ENCODE measurements around the gene SERPINA7.
"Not testable (repeated sequence)": the region's sequence is repeated elsewhere in the genome, so short reads cannot be mapped to it uniquely, and the experiment has no call there.

SERPINA7 gene

GRCh38 chrX:106038625-106039024 lies at the start of gene SERPINA7:
Gene SERPINA7 (minus strand): TSS chrX:106038727. CDS start chrX:106037058, 1,669 bp downstream.
- no peak for DNase-seq (ENCODE audit: low read depth in 1 of 2, low spot score in 1 of 2)

DNA sequence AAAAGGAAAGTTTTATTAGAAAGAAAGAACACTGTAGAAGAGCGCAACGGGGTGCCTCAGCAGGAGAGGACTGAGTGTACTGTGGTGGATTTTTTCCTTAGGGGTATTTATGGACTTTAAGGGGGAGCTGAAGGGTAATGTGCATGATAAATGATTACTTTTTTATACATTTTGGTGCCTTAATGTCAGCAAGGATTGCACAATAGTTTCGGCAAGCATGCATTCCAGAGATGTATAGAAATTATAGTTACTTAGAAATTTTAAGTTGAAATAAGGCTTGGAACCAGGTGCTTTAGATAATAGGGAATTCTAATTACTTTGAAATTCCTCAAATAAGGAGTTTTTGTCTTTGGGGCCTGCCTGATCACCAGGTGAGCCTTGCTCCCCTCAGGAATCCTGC lies 30.5 kb upstream of the SERPINA7 start:
- DNase-seq (ENCODE audit: low read depth in 1 of 2, low spot score in 1 of 2): no peak

GRCh38 chrX:106050054-106050453 lies 11.5 kb upstream of the SERPINA7 start:
- no peak for DNase-seq (ENCODE audit: low read depth in 1 of 2, low spot score in 1 of 2)

- DNase-seq (ENCODE audit: low read depth in 1 of 2, low spot score in 1 of 2): no peak
Observed at GRCh38 chrX:106042296-106042695, 3.8 kb upstream of the SERPINA7 start.

GRCh38 chrX:106040861-106041260 lies 2.3 kb upstream of the SERPINA7 start:
- DNase-seq (ENCODE audit: low read depth in 1 of 2, low spot score in 1 of 2): no peak

GRCh38 chrX:106039920-106040319 lies 1.4 kb upstream of the SERPINA7 start:
- DNase-seq (ENCODE audit: low read depth in 1 of 2, low spot score in 1 of 2): no peak

DNA sequence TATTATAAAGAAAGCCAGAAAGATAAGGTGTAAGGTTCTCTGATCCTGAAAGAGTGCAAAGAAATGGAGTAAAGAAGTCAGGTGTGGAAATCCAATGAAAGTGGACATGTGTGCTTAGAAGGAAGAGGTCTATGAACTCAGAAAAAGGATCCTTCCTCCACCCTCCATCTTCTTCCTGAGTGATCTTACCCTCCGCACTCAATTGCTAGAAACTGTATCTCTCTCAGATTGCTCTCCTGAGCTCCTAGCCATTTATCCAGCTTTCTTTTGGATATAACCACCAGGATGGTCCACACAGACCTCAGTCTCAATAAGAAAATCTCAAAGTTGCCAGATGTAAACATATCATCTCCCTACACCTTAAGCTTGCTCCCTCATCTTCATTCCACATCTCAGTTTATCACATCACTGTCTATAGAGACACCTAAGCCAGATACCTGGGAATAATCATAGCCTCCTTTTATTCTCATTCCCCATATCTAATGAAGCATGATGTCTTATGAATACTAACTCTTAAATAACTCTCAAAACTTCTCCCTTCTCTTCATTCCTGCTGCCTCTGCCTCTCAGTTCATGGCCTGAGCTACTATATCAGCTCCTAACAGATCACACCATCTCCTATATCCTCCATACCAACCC lies 573 bp downstream of the SERPINA7 start:
- no peak for DNase-seq (ENCODE audit: low read depth in 1 of 2, low spot score in 1 of 2)

DNA sequence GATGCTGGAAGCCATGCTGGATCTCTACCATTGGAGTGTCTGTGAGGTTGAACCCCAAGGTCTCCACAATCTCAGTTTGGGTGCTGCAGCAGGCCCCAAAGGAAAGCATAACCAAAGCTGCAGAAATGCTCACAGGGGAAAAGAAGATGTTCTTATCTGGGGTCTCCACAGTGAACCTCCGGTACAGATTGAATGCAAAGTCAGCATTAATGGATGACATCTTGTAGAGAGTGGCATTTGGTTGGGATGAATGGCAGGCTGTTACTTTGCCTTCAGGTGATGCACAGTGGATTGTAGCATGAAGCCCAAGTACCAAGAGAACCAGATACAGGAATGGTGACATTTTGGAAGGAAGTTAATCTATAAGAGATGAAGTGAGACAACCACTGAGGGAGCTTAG lies 1.8 kb downstream of the SERPINA7 start:
- no peak for DNase-seq (ENCODE audit: low read depth in 1 of 2, low spot score in 1 of 2)

- no peak for DNase-seq (ENCODE audit: low read depth in 1 of 2, low spot score in 1 of 2)
Observed at GRCh38 chrX:106035064-106035463, 3.5 kb downstream of the SERPINA7 start.

DNA sequence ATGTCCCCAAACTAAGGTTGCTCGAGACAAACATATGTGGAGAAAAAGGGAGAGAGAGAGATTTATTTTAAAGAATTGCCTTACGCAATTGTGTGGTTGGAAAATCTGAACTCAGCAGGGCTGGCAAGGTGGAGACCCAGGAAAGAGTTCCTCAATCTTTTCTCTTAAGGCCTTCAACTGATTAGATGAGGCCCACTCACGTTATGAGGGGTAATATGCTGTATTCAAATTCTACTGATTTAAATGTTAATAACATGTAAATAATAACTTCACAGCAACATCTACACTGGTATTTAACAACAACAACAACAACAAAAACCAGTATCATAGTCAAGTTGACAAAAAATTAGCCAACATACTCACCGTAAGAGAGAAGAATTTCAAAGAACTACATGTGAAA lies 14.6 kb downstream of the SERPINA7 start:
- no peak for DNase-seq (ENCODE audit: low read depth in 1 of 2, low spot score in 1 of 2)

DNA sequence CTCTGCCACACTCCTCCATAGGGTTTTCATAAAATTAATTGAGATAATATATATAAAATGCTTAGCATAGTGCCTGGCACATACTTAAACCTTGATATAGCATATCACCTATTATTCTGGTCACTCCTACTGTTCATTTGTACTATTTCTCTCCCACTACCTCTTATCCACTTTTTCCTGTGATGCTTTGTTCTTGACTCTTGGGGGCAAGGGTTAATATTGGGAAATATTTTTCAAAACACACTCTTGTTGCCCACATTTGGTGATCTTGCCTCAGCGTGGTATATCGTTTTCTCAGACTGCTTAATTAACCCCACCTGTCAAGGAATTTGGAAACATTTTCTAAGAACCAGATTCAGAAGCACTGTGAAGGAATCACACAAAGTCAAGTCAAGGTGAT lies 16.3 kb downstream of the SERPINA7 start:
- DNase-seq (ENCODE audit: low read depth in 1 of 2, low spot score in 1 of 2): no peak

- DNase-seq (ENCODE audit: low read depth in 1 of 2, low spot score in 1 of 2): no peak
Observed at GRCh38 chrX:106014119-106014775, 24.3 kb downstream of the SERPINA7 start.

DNA sequence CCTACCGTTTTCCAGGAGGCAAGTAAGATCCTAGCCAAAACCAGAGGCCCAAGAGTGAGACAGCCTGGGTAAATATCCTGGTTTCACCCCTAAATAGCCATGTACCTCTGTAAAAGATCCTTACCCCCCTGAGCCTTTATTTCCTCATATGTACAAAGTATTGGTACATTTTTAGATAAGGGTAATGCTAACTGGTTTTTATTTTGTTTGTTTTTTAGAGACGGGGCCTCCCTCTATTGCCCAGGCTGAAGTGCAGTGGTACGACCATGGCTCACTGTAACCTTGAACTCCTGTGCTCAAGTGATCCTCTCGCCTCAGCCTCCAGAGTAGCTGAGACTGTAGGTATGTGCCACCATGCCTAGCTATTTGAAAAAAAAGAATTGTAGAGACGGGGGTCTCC lies 29.4 kb downstream of the SERPINA7 start:
- no peak for DNase-seq (ENCODE audit: low read depth in 1 of 2, low spot score in 1 of 2)

- DNase-seq (ENCODE audit: low read depth in 1 of 2, low spot score in 1 of 2): no peak
Observed at GRCh38 chrX:106007815-106008214, 30.7 kb downstream of the SERPINA7 start.

- no peak for DNase-seq (ENCODE audit: low read depth in 1 of 2, low spot score in 1 of 2)
Observed at GRCh38 chrX:106005684-106006083, 32.8 kb downstream of the SERPINA7 start.

DNA sequence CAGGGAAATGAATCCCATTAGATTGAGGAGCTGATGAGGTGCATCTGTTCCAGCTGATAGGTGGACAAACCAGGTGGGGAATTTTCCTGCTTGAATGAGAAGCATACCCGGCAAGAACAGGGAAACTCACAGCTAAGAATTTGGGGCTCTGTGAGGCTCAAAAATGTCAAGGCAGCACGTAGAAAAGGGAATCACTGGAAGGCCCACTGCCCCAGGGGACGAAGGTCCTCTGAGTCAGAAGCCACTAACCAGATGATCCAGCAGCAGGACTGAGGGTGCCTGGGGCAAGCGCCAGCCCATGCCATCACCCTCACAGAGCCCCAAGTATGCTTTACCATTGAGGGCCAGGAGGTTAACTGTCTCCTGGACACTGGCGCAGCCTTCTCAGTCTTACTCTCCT lies 37.9 kb downstream of the SERPINA7 start:
- not testable (repeated sequence) for DNase-seq (ENCODE audit: low read depth in 1 of 2, low spot score in 1 of 2)

GRCh38 chrX:106000203-106000602 lies 38.3 kb downstream of the SERPINA7 start:
- no peak for DNase-seq (ENCODE audit: low read depth in 1 of 2, low spot score in 1 of 2)

GRCh38 chrX:105999294-105999693 lies 39.2 kb downstream of the SERPINA7 start:
- no peak for DNase-seq (ENCODE audit: low read depth in 1 of 2, low spot score in 1 of 2)

- DNase-seq (ENCODE audit: low read depth in 1 of 2, low spot score in 1 of 2): not testable (repeated sequence)
Observed at GRCh38 chrX:105988487-105988886, 50.0 kb downstream of the SERPINA7 start.
